Fibroblast of skin of left biceps (primary cell): ENCODE results near the gene MFSD2B.
"Not testable (repeated sequence)": the region's sequence is repeated elsewhere in the genome, so short reads cannot be mapped to it uniquely, and the experiment has no call there.

Experiments used
- DNase-seq, 2 experiments: peaks; one replicate each; pipeline ENCODE4 v3.0.0-alpha.2; 2013; ENCODE audit warnings: low read depth in 2 of 2

Gene MFSD2B, protein sequence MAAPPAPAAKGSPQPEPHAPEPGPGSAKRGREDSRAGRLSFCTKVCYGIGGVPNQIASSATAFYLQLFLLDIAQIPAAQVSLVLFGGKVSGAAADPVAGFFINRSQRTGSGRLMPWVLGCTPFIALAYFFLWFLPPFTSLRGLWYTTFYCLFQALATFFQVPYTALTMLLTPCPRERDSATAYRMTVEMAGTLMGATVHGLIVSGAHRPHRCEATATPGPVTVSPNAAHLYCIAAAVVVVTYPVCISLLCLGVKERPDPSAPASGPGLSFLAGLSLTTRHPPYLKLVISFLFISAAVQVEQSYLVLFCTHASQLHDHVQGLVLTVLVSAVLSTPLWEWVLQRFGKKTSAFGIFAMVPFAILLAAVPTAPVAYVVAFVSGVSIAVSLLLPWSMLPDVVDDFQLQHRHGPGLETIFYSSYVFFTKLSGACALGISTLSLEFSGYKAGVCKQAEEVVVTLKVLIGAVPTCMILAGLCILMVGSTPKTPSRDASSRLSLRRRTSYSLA

DNA sequence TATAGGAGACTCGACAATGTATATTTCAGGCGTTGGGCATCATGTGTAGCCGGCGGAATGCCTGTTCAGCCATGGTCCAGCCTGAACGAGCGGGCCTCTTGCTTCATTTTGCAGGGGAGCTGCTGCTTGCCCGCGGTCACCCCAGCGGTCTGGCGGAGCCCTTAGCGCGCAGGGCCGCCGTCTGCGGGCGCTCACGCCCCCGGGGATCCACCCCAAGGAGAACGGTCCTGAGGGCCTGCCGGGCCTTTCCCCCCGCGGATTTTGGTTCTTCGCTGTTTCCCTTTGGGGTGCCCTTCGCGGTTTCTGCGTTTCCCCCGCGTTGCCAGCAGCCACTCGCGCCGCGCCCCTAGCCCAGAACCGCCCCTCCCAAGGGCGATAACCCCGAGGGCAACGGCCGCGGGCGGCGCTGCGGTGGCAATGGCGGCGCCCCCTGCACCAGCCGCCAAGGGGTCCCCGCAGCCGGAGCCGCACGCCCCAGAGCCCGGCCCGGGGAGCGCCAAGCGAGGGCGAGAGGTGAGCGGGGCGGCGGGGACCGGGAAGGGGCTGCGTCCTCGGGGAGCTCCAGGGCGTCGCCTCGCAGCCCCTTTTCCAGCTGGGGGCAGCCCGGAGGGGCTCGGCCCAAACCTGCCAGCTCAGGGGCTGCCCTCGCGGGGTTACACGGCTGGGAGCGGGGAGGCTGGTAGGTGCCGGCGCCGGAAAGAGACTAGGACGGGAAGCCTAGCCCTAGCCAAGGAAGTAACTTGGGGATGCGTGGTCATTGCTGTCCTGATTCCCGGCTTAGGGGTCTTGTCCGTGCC lies at the start of gene MFSD2B:
MFSD2B (plus strand) TSS at position 406 of the 797 bp plus-strand sequence; CDS start at position 418, 12 bp downstream.
- no peak for DNase-seq

- DNase-seq, result no peak
These were observed 42.0 kb upstream of the MFSD2B start for GRCh38 chr2:23967846-23968245.

DNA sequence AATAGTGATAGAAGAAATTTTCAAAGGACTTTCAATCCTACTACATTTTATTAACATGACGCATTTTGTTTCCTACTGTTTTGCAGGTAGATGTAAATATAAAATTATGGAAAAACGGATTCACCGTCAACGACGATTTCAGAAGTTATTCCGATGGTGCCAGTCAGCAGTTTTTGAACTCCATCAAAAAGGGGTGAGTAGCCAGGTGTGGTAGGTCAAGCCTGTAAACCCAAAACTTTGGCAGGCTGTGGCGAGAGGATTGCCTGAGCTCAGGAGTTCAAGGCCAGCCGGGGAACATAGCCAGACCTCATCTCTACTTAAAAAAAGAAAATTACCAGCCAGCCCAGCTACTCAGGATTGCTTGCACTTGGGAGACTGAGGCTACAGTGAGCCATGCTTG lies 33.0 kb upstream of the MFSD2B start:
- DNase-seq, result no peak

DNA sequence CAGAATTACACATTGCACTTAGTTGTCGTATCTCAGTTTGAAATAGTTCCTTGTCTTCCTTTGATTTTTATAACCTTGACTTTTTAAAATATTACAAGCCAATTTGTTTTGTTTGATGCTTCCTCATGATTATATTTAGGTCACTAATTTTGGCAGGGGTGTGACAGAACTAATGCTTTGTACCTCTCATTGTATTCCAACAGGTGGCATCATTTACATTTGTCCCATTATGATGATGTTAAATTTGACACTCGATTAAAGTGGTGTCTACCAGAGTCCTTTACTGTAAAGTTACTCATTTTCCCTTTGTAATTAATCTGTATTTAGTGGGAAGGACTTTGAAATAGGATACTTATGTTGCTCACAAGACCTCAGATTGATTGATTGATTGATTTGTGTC lies 21.5 kb upstream of the MFSD2B start:
- no peak for DNase-seq

DNA sequence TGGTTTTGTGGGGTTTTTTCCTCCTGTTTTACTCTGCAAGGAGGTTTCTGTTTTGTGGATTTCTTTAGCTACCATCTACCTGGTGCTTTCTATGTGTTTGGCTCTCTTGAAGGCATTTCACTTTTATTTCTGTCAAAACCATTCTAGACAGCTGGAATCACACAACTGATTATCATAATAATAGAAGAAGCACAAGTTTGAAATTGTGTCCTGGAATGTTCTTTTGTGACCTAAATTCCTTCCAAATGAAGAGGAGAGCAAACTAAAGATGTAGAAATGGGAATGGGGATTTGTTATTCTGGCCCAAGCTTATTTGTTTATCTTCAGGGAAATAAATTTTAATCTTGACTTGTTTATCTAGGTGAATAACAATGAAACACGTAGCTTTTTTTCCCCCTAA lies 17.0 kb upstream of the MFSD2B start:
- DNase-seq, result no peak

GRCh38 chr2:23993736-23994269 lies 16.1 kb upstream of the MFSD2B start:
- DNase-seq, result no peak

DNA sequence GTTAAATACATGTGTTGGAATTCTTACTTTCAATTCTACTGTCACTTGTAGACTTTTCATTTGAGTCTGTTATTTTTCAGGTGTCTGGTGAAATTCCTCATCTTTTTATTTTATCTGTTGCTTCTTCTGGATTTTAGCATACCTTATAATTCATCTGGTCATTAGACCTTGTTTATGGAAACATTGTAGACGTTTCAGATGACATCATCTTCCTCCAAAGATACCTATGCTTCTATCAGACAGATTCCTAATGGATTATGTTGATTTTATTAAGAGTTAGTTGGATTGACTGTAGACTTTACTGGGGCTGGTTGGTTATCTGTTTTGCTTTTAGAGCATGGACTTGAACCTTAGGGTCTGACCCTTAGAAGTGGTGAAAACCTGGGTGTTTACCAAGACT lies 15.3 kb upstream of the MFSD2B start:
- no peak for DNase-seq

DNA sequence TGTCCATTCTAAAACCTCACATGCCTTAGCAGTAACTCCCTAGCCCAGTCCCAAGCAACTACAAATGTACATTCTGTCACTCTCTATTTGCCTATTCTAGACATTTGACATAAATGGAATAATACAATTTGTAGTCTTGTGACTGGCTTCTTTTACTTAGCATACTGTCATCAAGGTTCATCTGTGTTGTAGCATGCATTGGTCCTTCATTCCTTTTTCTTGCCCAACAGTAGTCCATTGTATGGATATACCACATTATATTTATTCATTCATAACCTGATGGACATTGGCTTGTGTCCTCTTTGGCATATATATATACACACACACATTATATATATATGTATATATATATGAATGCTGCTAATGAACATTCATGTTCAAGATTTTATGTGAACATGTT lies 2.2 kb upstream of the MFSD2B start:
- no peak for DNase-seq

- DNase-seq, result no peak
These were observed 1.1 kb upstream of the MFSD2B start for GRCh38 chr2:24008672-24009366.

- DNase-seq, result no peak
These were observed 562 bp upstream of the MFSD2B start for GRCh38 chr2:24009367-24009679.

DNA sequence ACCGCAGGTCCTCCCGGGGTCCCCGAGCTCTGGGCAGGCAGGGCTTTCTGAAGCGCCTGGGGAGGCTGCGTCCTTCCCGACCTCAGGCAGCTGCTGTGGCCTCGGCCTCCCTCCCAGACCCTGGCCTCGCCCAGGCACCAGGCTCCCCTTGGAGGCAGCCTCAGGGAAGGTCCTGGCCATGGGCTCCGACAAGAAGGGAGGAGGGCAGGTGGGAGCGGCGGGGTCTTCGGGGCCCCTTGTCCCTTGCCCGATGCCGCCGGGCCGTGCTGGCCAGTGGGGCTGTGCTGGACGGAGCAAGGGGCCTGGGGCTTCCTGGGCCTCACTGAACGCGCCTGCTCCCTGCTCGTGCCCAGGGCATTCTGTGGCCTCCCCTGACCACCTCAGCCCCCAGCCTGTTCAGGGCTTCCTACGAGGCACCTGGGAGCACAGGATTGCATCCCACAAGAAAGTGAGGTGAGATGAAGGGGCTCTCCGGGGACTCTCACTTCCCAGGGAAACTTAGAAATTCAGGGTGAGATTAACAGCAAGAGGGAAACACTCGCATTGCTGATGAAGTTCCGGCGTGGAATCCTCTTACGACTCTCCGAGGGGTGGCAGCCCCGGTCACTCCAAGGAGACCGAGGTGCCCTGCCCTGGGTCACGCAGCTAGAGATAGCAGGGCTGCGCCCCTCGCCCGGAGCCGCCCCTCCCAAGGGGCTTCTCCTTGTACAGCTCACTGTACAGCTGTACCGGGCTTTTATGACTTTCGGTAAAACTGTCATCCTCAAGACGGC lies 778 bp downstream of the MFSD2B start:
- DNase-seq, result no peak

GRCh38 chr2:24011250-24012104 lies 1.6 kb downstream of the MFSD2B start:
- DNase-seq, result no peak

DNA sequence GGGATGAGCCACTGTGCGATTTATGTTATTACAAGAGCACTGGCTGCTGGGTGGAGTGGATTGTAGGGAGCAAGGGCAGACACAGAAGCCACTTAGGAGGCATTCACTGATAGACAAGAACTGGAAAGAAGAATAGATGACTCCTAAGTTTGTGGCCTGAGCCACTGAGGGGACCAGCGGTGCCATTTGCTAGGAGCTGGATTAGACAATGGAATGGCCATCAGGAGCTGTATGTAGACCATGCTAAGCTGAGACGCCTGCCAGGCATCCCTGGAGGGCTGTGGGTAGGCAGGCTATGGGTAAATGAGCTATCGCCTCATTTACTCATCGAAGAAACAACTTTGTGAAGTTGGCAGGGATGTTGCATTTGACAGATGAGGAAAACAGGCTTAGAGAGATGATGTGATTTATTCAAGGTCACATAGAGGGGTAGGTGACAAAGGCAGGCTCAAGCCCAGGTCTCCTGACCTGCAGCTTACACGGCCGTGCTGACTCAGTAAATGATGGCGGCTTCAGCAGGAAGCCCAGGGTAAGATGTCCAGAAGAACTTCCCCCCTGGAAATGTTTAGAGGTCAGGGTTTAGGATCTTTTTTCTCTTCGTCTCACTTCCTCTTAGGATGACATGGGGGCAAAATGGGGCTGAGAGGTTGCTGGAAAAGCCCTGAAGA lies 2.8 kb downstream of the MFSD2B start:
- DNase-seq, result no peak

GRCh38 chr2:24014902-24015301 lies 5.0 kb downstream of the MFSD2B start:
- DNase-seq, result not testable (repeated sequence)

GRCh38 chr2:24015562-24016375 lies 5.9 kb downstream of the MFSD2B start:
- DNase-seq, result peak; percentile 3 to 6

DNA sequence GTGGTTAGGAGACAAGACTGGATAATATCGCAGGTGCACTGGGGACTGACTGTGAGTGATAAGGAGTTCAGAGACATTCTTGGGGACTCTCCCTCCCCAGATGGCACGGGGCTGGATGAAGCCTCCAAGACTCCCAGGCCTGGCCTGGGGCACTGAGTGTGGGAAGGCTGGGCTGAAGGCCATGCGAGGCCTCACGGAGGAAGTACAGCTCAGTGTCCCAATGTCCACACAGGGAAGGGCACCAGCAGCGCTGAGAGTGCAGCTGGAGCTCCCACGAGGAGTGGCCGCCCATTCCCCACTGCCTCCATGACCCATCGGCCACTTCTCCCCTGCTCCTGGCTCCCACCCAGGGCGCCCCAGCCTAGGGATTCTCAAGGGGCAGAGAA lies 6.5 kb downstream of the MFSD2B start:
- no peak for DNase-seq

DNA sequence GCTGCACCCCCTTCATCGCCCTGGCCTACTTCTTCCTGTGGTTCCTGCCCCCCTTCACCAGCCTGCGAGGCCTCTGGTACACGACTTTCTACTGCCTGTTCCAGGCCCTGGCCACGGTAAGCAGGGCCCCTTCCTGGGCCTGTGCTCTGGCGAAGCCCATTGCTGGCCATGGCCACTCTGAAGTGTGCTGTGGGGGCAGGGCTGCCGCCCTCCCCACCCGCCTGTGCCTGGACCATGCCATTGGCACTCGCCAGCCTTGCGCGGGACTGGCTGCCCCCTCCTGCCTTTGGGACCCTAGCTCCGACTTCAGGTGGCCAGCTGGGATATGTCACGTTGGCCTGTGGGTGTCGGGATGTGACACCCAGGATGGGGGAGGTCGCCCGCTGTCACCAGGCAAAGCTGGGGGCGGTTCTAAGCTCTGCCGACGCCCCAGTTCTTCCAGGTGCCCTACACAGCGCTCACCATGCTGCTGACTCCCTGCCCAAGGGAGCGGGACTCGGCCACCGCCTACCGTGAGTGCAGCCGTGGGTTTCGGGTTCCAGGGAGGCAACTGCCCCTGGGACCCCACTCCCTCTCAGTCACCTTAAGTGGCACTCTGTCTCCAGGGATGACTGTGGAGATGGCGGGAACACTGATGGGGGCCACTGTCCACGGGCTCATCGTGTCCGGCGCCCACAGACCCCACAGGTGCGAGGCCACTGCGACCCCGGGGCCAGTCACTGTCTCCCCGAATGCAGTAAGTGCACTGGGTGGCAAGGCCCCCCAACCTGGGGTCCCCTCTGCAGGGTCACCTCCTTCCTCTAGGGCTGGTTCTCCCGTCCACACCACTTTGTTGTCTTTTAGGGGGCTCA lies 7.2 kb downstream of the MFSD2B start:
- DNase-seq, result no peak

DNA sequence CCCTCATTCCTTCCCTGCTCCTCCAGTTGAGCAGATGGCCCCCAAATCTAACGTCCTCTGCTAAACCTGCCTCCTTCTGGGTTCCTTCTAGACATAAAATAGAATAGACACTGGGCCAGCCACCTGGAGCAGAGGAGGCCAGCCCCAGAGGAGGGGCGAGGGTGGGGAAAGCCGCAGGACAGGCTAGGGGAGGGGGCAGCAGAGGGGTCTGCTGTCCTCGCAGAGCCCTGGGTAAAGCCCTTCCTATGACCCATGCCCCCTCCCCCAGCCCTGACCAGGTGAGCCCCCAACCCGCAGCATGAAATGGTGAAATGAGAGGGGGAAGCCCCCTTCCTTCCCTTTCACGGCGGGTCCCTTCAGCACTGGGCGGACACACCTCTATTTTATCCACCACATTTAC lies 7.8 kb downstream of the MFSD2B start:
- DNase-seq, result no peak
